ENCODE data around the gene FEN1. TPM values are rescaled to one million over a fixed set of nuclear protein-coding genes. Genes with fewer than 3 reads are reported as not detected.

FEN1 gene
- total RNA-seq, 1 experiment from 2014 or later, result 86.1 TPM

GRCh38 chr11:61765550-61766253 is 27.0 kb upstream of the FEN1 start:
- CTCF ChIA-PET, result interaction anchor here (0.9 to 2.6 kb wide), 3 partner anchors 12 to 99 kb away, joined by 3 to 8 read pairs (median 6); no protein-coding TSS in a partner anchor
- H3K4me3 Mint-ChIP-seq (ENCODE audit: unreplicated experiment), result no peak overlapping the region
- Histone ChIP-seq H3K27me3 (replicated peaks; ENCODE audit: control insufficient read depth, insufficient read depth, low read length) (no peaks in the 10 kb centered on the region), H3K9me3 (no peaks in the 10 kb centered on the region), H3K4me3 (ENCODE audit: low read depth, low read length) (no peak overlapping the region), H3K36me3 (ENCODE audit: control insufficient read depth, insufficient read depth, low read length) (peaks cover 4% of the 10 kb centered on the region), H3K4me1 (peaks cover 63% of the 10 kb centered on the region)
- no peaks in the 10 kb centered on the region for H3K9me3 Mint-ChIP-seq (ENCODE audit: unreplicated experiment)
- H3K4me1 Mint-ChIP-seq (ENCODE audit: low read depth, unreplicated experiment), result peaks cover 14% of the 10 kb centered on the region
- intact Hi-C loops (cut with micrococcal nuclease; ENCODE audit: unreplicated experiment), result no loop called here
- peaks cover 54% of the 10 kb centered on the region for H3K36me3 Mint-ChIP-seq (ENCODE audit: insufficient read depth, unreplicated experiment)
- POLR2A ChIA-PET, result no interaction called here
- no peak for DNase-seq
- H3K27ac Mint-ChIP-seq (ENCODE audit: unreplicated experiment), result peak overlapping the region; percentile 87
- no peaks in the 10 kb centered on the region for H3K27me3 Mint-ChIP-seq (ENCODE audit: insufficient read depth, unreplicated experiment)
- TF ChIP-seq, protein P1, sequence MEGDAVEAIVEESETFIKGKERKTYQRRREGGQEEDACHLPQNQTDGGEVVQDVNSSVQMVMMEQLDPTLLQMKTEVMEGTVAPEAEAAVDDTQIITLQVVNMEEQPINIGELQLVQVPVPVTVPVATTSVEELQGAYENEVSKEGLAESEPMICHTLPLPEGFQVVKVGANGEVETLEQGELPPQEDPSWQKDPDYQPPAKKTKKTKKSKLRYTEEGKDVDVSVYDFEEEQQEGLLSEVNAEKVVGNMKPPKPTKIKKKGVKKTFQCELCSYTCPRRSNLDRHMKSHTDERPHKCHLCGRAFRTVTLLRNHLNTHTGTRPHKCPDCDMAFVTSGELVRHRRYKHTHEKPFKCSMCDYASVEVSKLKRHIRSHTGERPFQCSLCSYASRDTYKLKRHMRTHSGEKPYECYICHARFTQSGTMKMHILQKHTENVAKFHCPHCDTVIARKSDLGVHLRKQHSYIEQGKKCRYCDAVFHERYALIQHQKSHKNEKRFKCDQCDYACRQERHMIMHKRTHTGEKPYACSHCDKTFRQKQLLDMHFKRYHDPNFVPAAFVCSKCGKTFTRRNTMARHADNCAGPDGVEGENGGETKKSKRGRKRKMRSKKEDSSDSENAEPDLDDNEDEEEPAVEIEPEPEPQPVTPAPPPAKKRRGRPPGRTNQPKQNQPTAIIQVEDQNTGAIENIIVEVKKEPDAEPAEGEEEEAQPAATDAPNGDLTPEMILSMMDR (IDR thresholded peaks at IDR 0.05; ENCODE audit: insufficient read depth in 1 of 2, low read depth in 1 of 2, low read length in 1 of 2, severe bottlenecking in 1 of 2, unreplicated experiment in 1 of 2), result no peak
- no TSS peak for BruUV-seq (replicated peaks)

DNA sequence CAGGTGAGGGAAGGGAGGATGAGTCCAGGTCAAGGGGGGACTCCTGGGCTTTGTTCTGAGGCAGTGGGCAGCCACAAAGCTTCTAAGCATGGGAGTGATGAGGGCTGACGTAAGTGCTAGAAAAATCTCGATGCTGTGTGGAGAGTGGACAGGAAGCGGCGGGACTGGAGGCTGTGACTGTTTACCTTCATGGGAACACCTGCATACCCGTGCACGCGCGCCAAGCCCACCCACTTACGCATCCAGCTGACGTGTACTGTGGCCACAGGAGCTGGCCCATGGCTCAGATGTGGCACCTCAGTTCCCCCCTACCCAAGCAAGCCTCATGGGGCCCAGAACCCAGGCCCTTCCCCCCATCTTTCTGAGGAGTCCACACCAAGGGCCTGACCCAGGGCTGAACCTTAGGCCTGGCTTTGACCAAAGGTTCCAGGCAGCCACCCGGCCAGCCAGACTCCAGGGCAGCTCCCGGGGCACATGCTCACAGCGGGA is 26.3 kb upstream of the FEN1 start:
- no peaks in the 10 kb centered on the region for H3K27me3 ChIP-seq (replicated peaks; ENCODE audit: control insufficient read depth, insufficient read depth, low read length)
- ChIA-PET POLR2A (no interaction called here), CTCF (interaction anchor here (0.7 to 2.6 kb wide), 5 partner anchors 9 to 99 kb away, joined by 3 to 13 read pairs (median 4); no protein-coding TSS in a partner anchor)
- peaks cover 14% of the 10 kb centered on the region for H3K4me1 Mint-ChIP-seq (ENCODE audit: low read depth, unreplicated experiment)
- H3K27me3 Mint-ChIP-seq (ENCODE audit: insufficient read depth, unreplicated experiment), result no peaks in the 10 kb centered on the region
- H3K36me3 ChIP-seq (ENCODE audit: control insufficient read depth, insufficient read depth, low read length), result peaks cover 4% of the 10 kb centered on the region
- no peak overlapping the region for H3K4me3 ChIP-seq (ENCODE audit: low read depth, low read length)
- no peaks in the 10 kb centered on the region for H3K9me3 Mint-ChIP-seq (ENCODE audit: unreplicated experiment)
- no TSS peak for BruUV-seq (replicated peaks)
- no peak for DNase-seq
- H3K36me3 Mint-ChIP-seq (ENCODE audit: insufficient read depth, unreplicated experiment), result peaks cover 61% of the 10 kb centered on the region
- H3K27ac Mint-ChIP-seq (ENCODE audit: unreplicated experiment), result peak overlapping the region; percentile 87
- H3K4me3 Mint-ChIP-seq (ENCODE audit: unreplicated experiment), result no peak overlapping the region
- intact Hi-C loops (cut with micrococcal nuclease; ENCODE audit: unreplicated experiment), result no loop called here
- TF ChIP-seq, protein P1 (IDR thresholded peaks at IDR 0.05; ENCODE audit: insufficient read depth in 1 of 2, low read depth in 1 of 2, low read length in 1 of 2, severe bottlenecking in 1 of 2, unreplicated experiment in 1 of 2), result no peak
- H3K4me1 ChIP-seq, result peaks cover 69% of the 10 kb centered on the region
- no peaks in the 10 kb centered on the region for H3K9me3 ChIP-seq

DNA sequence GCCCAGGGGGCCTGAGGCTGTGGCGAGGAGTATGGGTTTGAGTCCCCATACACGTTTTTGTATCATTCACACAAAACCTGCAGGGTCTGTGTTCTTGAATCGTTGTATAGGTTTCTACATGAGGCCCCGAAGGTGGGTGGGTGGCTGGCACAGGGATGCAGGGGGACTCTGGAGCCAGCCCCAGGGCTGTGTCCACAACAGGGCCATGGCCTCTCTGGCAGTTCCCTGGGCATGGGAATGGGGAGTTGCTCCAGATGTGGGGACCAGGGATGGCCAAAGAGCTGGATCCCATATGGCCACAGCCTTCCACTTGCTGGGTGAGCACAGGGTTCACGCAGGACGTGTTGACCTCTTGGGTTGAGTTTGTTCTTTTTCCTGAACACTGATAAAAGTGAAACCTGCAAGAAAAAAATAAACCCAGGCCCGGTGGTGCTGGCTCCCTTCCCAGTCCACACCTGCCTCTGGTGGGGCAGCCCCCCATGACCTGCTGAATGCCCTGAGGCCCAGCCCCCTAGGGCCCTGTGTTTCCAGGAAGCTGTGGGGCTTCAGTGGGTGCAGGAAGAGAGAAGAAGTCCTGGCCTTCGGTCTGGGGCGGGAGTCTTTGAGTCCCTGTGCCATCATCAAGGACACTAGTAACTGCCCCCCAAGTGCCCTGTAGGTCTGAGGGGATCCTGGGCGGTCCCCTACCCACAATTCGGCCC is 24.2 kb upstream of the FEN1 start:
- peaks cover 75% of the 10 kb centered on the region for H3K36me3 Mint-ChIP-seq (ENCODE audit: insufficient read depth, unreplicated experiment)
- intact Hi-C loops (cut with micrococcal nuclease; ENCODE audit: unreplicated experiment), result loop anchor here (1.0 kb wide), 1 partner anchor 12 kb away; no protein-coding TSS in a partner anchor
- no peaks in the 10 kb centered on the region for H3K9me3 Mint-ChIP-seq (ENCODE audit: unreplicated experiment)
- TF ChIP-seq, protein P1 (IDR thresholded peaks at IDR 0.05; ENCODE audit: insufficient read depth in 1 of 2, low read depth in 1 of 2, low read length in 1 of 2, severe bottlenecking in 1 of 2, unreplicated experiment in 1 of 2), result no peak
- Histone ChIP-seq H3K9me3 (no peaks in the 10 kb centered on the region), H3K4me1 (peaks cover 66% of the 10 kb centered on the region), H3K36me3 (ENCODE audit: control insufficient read depth, insufficient read depth, low read length) (peaks cover 4% of the 10 kb centered on the region), H3K27me3 (replicated peaks; ENCODE audit: control insufficient read depth, insufficient read depth, low read length) (no peaks in the 10 kb centered on the region), H3K4me3 (ENCODE audit: low read depth, low read length) (no peak overlapping the region)
- peak overlapping the region; percentile 46 for H3K4me3 Mint-ChIP-seq (ENCODE audit: unreplicated experiment)
- H3K27me3 Mint-ChIP-seq (ENCODE audit: insufficient read depth, unreplicated experiment), result no peaks in the 10 kb centered on the region
- ChIA-PET POLR2A (no interaction called here), CTCF (interaction anchor here (0.5 to 2.1 kb wide), 4 partner anchors 12 to 21 kb away, joined by 3 to 34 read pairs (median 20); no protein-coding TSS in a partner anchor)
- peak overlapping the region; percentile 87 for H3K27ac Mint-ChIP-seq (ENCODE audit: unreplicated experiment)
- BruUV-seq (replicated peaks), result no TSS peak
- peaks cover 21% of the 10 kb centered on the region for H3K4me1 Mint-ChIP-seq (ENCODE audit: low read depth, unreplicated experiment)
- no peak for DNase-seq

All from Caco-2 (cell line).